Left cardiac atrium (tissue), 4 donors: Measurements from ENCODE around the gene FKBP4. TPM values are rescaled to one million over a fixed set of nuclear protein-coding genes. Genes with fewer than 3 reads are reported as not detected.

ENCODE experiments used
- ATAC-seq, 2 donors: fragments of 200-7000 bp; cut with Tn5 transposase; one replicate each; pipeline ENCODE4 v1.9.1; 2020; ENCODE audit warnings: mild to moderate bottlenecking in 2 of 2, moderate library complexity in 2 of 2
- DNase-seq: peaks from one replicate; pipeline ENCODE4 v3.0.0-alpha.2; 2020
- intact Hi-C, 2 donors: fragments of 100-400 bp; cut with DNase I; formaldehyde crosslinking; loops; one replicate each; pipeline versions ENCODE4 v1.14.1 to v1.15.1; 2022 to 2023
- total RNA-seq, 2 donors: library from RNA; stranded (reverse); fragmentation: NEBNext Ultra II Directional; extraction: Animal tissue kit (Norgen Biotek cat#: 25700); gene quantifications; one replicate each; pipeline ENCODE4 v1.2.1, GENCODE V29; 2021
- donor health status: DM: no; HTN: yes; CAD: no.
- donor health status: DM: no; HTN: yes; CAD: no; lungs with severe emphysema.
- donor health status: DM: yes; HTN: yes; CAD: no.
- donor health status: Dilated cardiomyopathy.

Gene FKBP4
- total RNA-seq, 2 donors from 2014 or later: 38.5 to 61.4 TPM

- DNase-seq (no peak), ATAC-seq (no peak)
- intact Hi-C loops: no loop called here
Observed at GRCh38 chr12:2835691-2836403, 41.1 kb downstream of the FKBP4 start.

DNA sequence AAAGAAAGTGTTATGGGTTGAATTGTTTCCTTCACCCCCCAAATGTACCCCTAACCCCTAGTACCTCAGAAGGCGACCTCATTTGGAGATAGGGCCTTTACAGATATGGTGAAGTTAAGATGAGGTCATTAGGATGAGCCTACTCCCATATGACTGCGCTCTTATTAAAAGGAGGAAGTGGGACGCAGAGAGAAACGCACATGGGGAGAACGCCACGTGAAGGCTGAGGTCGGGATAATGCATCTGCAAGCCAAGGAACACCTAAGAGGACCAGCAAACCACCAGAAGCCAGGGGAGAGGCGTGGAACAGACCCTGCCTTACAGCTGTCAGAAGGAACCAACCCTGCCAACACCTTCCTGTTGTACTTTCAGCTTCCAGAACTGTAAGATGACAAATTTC is 41.8 kb downstream of the FKBP4 start:
- ATAC-seq: no peak
- intact Hi-C loops: no loop called here

DNA sequence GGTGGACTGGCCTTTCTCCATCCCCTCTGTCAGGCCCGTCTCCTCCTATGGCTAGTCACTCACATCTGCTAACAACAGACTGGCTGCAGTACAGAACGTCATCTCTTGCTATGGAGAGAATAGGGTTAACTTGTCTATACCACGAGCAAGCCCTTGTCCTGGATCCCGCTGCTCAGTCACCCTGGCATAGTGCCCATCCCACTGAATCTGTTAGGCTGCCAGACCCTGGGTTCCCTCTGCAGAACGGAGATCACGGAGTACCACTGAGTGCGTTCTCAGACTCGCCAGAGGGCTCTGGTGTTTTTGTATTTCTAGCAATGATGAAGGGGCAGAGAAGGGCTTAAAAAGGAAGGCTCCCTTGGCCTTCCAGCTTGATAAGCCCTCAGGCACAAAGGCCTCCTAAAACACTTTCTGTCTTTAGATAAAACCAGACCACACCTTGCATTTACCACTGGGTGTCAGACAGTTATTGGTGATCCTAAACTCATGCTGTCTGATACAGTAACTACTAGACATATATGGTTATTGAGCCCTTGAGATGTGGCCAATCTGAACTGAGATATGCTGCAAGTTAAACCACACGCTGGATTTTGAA is 46.4 kb downstream of the FKBP4 start:
- no peak for DNase-seq
- intact Hi-C loops: no loop called here
- ATAC-seq: no peak

More for the DNA sequence above, 41.8 kb downstream of the FKBP4 start:
- no peak for DNase-seq

GRCh38 chr12:2842948-2843347 is 48.2 kb downstream of the FKBP4 start:
- intact Hi-C loops: no loop called here
- ATAC-seq: peak in 1 of 2 donors; percentile 12
- DNase-seq: no peak

DNA sequence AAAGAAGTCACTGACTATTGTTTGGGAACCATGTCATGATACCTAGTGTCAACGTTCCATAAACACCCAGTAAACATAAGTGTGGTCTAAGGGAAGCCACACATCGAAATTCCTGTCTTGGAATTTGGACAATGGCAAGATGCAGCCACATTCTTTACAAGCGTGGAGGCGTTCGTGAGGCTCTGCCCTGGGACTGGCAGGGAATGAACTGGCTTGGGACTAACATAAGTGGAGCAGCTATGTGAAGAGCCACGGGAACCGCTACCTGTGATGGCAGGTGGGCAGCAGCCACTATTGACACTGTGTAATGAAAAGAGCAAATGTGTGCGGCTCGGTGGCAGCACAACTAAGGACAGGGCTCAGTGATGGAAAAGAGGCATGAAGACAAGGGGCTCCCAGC is 50.0 kb downstream of the FKBP4 start:
- intact Hi-C loops: no loop called here
- ATAC-seq: no peak
- no peak for DNase-seq

DNA sequence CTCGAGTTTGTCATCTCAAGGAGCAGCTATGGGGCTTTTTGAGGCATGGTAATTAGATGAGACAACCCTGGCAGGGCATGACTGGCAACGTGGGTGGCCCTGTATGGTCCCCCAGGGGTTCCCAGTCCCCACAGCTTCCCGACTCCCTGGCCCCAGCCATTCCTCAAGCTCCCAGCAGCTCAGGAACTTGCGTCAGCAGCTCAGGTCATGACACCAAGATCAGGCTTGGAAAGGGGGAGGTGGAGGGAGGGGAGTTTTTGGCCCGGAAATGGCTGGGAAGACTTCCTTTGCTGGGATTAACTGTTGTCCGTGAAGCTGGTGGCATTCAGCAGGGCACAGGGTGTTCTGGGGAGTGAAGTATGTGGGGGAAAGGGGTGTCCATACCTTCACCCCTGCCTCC is 50.5 kb downstream of the FKBP4 start:
- intact Hi-C loops: no loop called here
- peak; percentile 41 to 60 for ATAC-seq

GRCh38 chr12:2851931-2852330 is 57.2 kb downstream of the FKBP4 start:
- DNase-seq (no peak), ATAC-seq (no peak)
- intact Hi-C loops: loop anchor here in 1 of 2 donors (10.0 kb wide), 1 partner anchor 183 kb away; no protein-coding TSS in a partner anchor

More for the DNA sequence above, 50.5 kb downstream of the FKBP4 start:
- peak; percentile 62 for DNase-seq

- intact Hi-C loops: loop anchor here in 1 of 2 donors (10.0 kb wide), 1 partner anchor 181 kb away; no protein-coding TSS in a partner anchor
Observed at GRCh38 chr12:2853626-2854025, 58.9 kb downstream of the FKBP4 start.

More at GRCh38 chr12:2853626-2854025, 58.9 kb downstream of the FKBP4 start:
- ATAC-seq (peak; percentile 92), DNase-seq (peak; percentile 89)

Other genes with a start within 250 kb of the FKBP4 start
- gene ITFG2, start 17.7 kb downstream of the FKBP4 start, total RNA-seq: 10 to 100 TPM; 16.4 TPM
- gene NRIP2, start 40.1 kb downstream of the FKBP4 start, total RNA-seq: 1 to 10 TPM; 1.8 to 2.8 TPM
- gene TEX52, start 62.1 kb downstream of the FKBP4 start, total RNA-seq: not detected
- gene FOXM1, start 82.2 kb downstream of the FKBP4 start, total RNA-seq: 1 to 10 TPM in 1 of 2 donors, under 1 TPM in 1; 0.44 to 3.3 TPM
- 1 to 10 TPM; 7.2 to 9.4 TPM for gene RHNO1, start 82.3 kb downstream of the FKBP4 start, total RNA-seq
- gene TULP3, start 95.9 kb downstream of the FKBP4 start, total RNA-seq: 10 to 100 TPM; 12.5 to 14.2 TPM
- gene TEAD4, start 164.4 kb downstream of the FKBP4 start, total RNA-seq: 10 to 100 TPM; 16.9 to 31.2 TPM